HG02970 (cell line): ENCODE data around the gene LENG1.
A peak's percentile ranks its signal among the peaks of the same experiment; 100 is the strongest.

ENCODE experiments used
- ATAC-seq: cut with Tn5 transposase; IDR thresholded peaks from one replicate; pipeline ENCODE4 v1.9.1; 2021; ENCODE audit warnings: mild to moderate bottlenecking, moderate library complexity, moderate number of reproducible peaks; ENCODE audit not compliant: unreplicated experiment, low FRiP score

LENG1 gene

GRCh38 chr19:54145541-54146158, 13.9 kb downstream of the LENG1 start:
- no peak for ATAC-seq

- ATAC-seq = no peak
Measured at GRCh38 chr19:54142166-54142780, 17.2 kb downstream of the LENG1 start.

GRCh38 chr19:54141356-54141755, 18.2 kb downstream of the LENG1 start:
- ATAC-seq = no peak

- no peak for ATAC-seq
Measured at GRCh38 chr19:54138489-54139256, 20.8 kb downstream of the LENG1 start.

GRCh38 chr19:54137699-54138488, 21.6 kb downstream of the LENG1 start, which contains the start of gene CNOT3:
CNOT3 (plus strand) TSS chr19:54137762; CDS start chr19:54142979, 5,217 bp downstream.
- ATAC-seq = no peak

- ATAC-seq = peak; percentile 83
Measured at GRCh38 chr19:54136864-54137698, 22.4 kb downstream of the LENG1 start.

GRCh38 chr19:54136086-54136863, 23.2 kb downstream of the LENG1 start:
- no peak for ATAC-seq

GRCh38 chr19:54133957-54134590, 25.4 kb downstream of the LENG1 start:
- ATAC-seq = no peak

GRCh38 chr19:54133312-54133956, 26.1 kb downstream of the LENG1 start:
- no peak for ATAC-seq

GRCh38 chr19:54129617-54129996, 29.9 kb downstream of the LENG1 start:
- no peak for ATAC-seq

- ATAC-seq = no peak
Measured at GRCh38 chr19:54128796-54129616, 30.5 kb downstream of the LENG1 start.

- no peak for ATAC-seq
Measured at GRCh38 chr19:54128441-54128725, 31.1 kb downstream of the LENG1 start.

GRCh38 chr19:54127688-54128440, 31.7 kb downstream of the LENG1 start:
- no peak for ATAC-seq

GRCh38 chr19:54125713-54126112, 33.8 kb downstream of the LENG1 start:
- ATAC-seq = no peak

- ATAC-seq = no peak
Measured at GRCh38 chr19:54124393-54124792, 35.1 kb downstream of the LENG1 start.

- ATAC-seq = no peak
Measured at GRCh38 chr19:54123682-54124081, 35.8 kb downstream of the LENG1 start.

GRCh38 chr19:54121259-54121658, 38.3 kb downstream of the LENG1 start:
- no peak for ATAC-seq
